HepG2 (cell line): ENCODE data around the gene SPIB. TPM values are rescaled to one million over a fixed set of nuclear protein-coding genes. Genes with fewer than 3 reads are reported as not detected.

Source experiments
- ATAC-seq: fragments of 200-7000 bp; cut with Tn5 transposase; 3 replicates; pipeline ENCODE4 v1.9.1; 2020; ENCODE audit warnings: mild to moderate bottlenecking, moderate library complexity
- BruUV-seq: library from RNA; stranded (reverse); fragments of 400-500 nt; replicated peaks from 2 replicates; lab custom pipeline; 2021; lab: Mats Ljungman, UMichigan
- CTCF ChIA-PET: fragments of 300-600 bp; formaldehyde crosslinking; extraction: SDS; loops from one replicate; lab custom pipeline; 2021; ENCODE audit warnings: low total read pairs, inconsistent platforms, low intra/inter-chr PET ratio; lab: Yijun Ruan, JAX
- POLR2A ChIA-PET: fragments of 350-600 bp; sonication (Branson Sonifier 250); formaldehyde crosslinking; loops from one replicate; lab custom pipeline; 2020; ENCODE audit warnings: antibody characterized with exemption, inconsistent platforms; lab: Yijun Ruan, JAX
- DNase-seq: peaks from one replicate; pipeline ENCODE4 v3.0.0-alpha.2; 2015; ENCODE audit warnings: low spot score
- FAIRE-seq: peaks from 3 replicates; lab custom pipeline; 2011; peaks lifted over from hg19 to GRCh38; lab: Jason Lieb, UNC
- H2AFZ ChIP-seq: one replicate; pipeline ENCODE4 v1.6.1; 2011; ENCODE audit warnings: low read length, inconsistent platforms
- H3K27ac ChIP-seq: fragments of 300-600 bp; 3 replicates; pipeline ENCODE4 v1.8.0; 2011; ENCODE audit warnings: mixed run types, mild to moderate bottlenecking, mixed read lengths, low read length, inconsistent platforms; ENCODE audit not compliant: insufficient read depth; ENCODE audit errors: extremely low read length
- H3K27me3 ChIP-seq, 2 experiments: fragments of 200-600 bp in 1 of 2; 2 replicates in 1 of 2; 3 replicates in 1 of 2; pipeline versions ENCODE4 v1.6.0 to v1.8.0; 2011; ENCODE audit warnings: low read length in 2 of 2, mild to moderate bottlenecking in 2 of 2, moderate library complexity in 2 of 2, inconsistent platforms in 1 of 2; ENCODE audit not compliant: insufficient read depth in 2 of 2, control insufficient read depth in 1 of 2
- H3K36me3 ChIP-seq, 2 experiments: fragments of 200-600 bp in 1 of 2; replicated peaks in 1 of 2; 2 replicates in 1 of 2; 3 replicates in 1 of 2; pipeline versions ENCODE4 v1.5.1 to v1.8.0; 2011; ENCODE audit warnings: low read length in 2 of 2, inconsistent platforms in 1 of 2; ENCODE audit not compliant: insufficient read depth in 2 of 2, control insufficient read depth in 1 of 2
- H3K4me1 ChIP-seq: 2 replicates; pipeline ENCODE4 v1.5.1; 2012; ENCODE audit warnings: low read length, inconsistent platforms; ENCODE audit not compliant: insufficient read depth
- H3K4me2 ChIP-seq: 2 replicates; pipeline ENCODE4 v1.6.0; 2011; ENCODE audit warnings: low read depth, low read length, inconsistent platforms
- H3K4me3 ChIP-seq, 3 experiments: fragments of 200-600 bp in 1 of 3; sonication (generic), shearing (Covaris generic) in 1 of 3; replicated peaks in 1 of 3; 2 replicates each; pipeline ENCODE4 v1.5.1; 2011 to 2016; ENCODE audit warnings: low read length in 3 of 3, inconsistent platforms in 2 of 3, low read depth in 2 of 3, mild to moderate bottlenecking in 2 of 3, control low read depth in 1 of 3, mixed read lengths in 1 of 3; ENCODE audit not compliant: insufficient read depth in 1 of 3
- H3K79me2 ChIP-seq: one replicate; pipeline ENCODE4 v1.6.1; 2011; ENCODE audit warnings: low read length, inconsistent platforms; ENCODE audit not compliant: insufficient read depth
- H3K9ac ChIP-seq: 2 replicates; pipeline ENCODE4 v1.6.0; 2011; ENCODE audit warnings: mild to moderate bottlenecking, low read depth, low read length, inconsistent platforms; ENCODE audit not compliant: insufficient read depth
- H3K9me3 ChIP-seq: 2 replicates; pipeline ENCODE4 v1.5.1; 2012; ENCODE audit warnings: mild to moderate bottlenecking, low read length
- H4K20me1 ChIP-seq: 2 replicates; pipeline ENCODE4 v1.6.0; 2011; ENCODE audit warnings: inconsistent platforms, mild to moderate bottlenecking, low read length, moderate library complexity; ENCODE audit not compliant: insufficient read depth
- AGO2 ChIP-seq: fragments of 200-400 bp; formaldehyde crosslinking; optimal IDR thresholded peaks from 2 replicates; pipeline ENCODE3; 2017; ENCODE audit warnings: mild to moderate bottlenecking, low read depth, low read length, moderate library complexity
- CBX1 ChIP-seq: IDR thresholded peaks from one replicate; pipeline ENCODE4 v1.6.1; 2016; ENCODE audit warnings: antibody characterized with exemption, low read depth
- CEBPB ChIP-seq: IDR thresholded peaks from 2 replicates; pipeline ENCODE4 v1.6.1; 2011; ENCODE audit warnings: low read depth, low read length, improper control_type of control experiment, borderline replicate concordance
- GFI1 ChIP-seq: sonication (generic); formaldehyde crosslinking; IDR thresholded peaks from 2 replicates; pipeline ENCODE4 v1.5.0; 2020; ENCODE audit warnings: missing genetic modification reagents, mild to moderate bottlenecking, borderline replicate concordance
- HMGA1 ChIP-seq: sonication (generic); formaldehyde crosslinking; conservative IDR thresholded peaks from 2 replicates; pipeline ENCODE4 v1.4.0; 2020; ENCODE audit warnings: missing genetic modification reagents
- ZC3H4 ChIP-seq: sonication (generic); formaldehyde crosslinking; IDR thresholded peaks from 2 replicates; pipeline ENCODE4 v1.4.0; 2020; ENCODE audit warnings: missing genetic modification reagents, borderline replicate concordance
- ZNF713 ChIP-seq: sonication (generic); formaldehyde crosslinking; IDR thresholded peaks from 2 replicates; pipeline ENCODE4 v1.4.0; 2020; ENCODE audit warnings: mild to moderate bottlenecking, missing genetic modification reagents
- ZNF788 ChIP-seq: sonication (generic); formaldehyde crosslinking; IDR thresholded peaks from 2 replicates; pipeline ENCODE4 v1.5.0; 2020; ENCODE audit warnings: mild to moderate bottlenecking, missing genetic modification reagents, borderline replicate concordance
- WGBS: methylation state at CpG from one replicate; pipeline ENCODE4 v1.1.6; 2017; ENCODE audit warnings: low lambda C conversion rate; 5-methylcytosine and 5-hydroxymethylcytosine counted together
- in situ Hi-C: cut with HindIII; loops from 2 replicates; pipeline ENCODE4 v1.10.0; 2017; ENCODE audit warnings: low pct_unique_long_range_greater_than_20kb; ENCODE audit not compliant: extremely low pct_ligation_motif_present
- intact Hi-C: fragments of 100-400 bp; cut with micrococcal nuclease; formaldehyde crosslinking; loops from one replicate; pipeline ENCODE4 v1.10.0; 2022; ENCODE audit not compliant: unreplicated experiment
- polyA plus RNA-seq, 8 experiments: library from polyadenylated mRNA; depleted of rRNA in 3 of 8; stranded (reverse) in 7 of 8; unstranded in 1 of 8; fragments of >200 nt; fragmentation: Illumina TruSeq in 4 of 8; extraction: Trizol in 4 of 8; gene quantifications; 2 replicates each; pipeline versions ENCODE4 v1.2.1 to v1.2.3, GENCODE V29; 2011 to 2016; ENCODE audit warnings: low read depth in 4 of 8, missing spikeins in 1 of 8, mixed read lengths in 1 of 8; ENCODE audit not compliant: insufficient read depth in 1 of 8
- total RNA-seq, 5 experiments: library from RNA; depleted of rRNA; stranded (reverse); fragments of >200 nt; fragmentation: Illumina TruSeq; extraction: Trizol; gene quantifications; 2 replicates each; pipeline ENCODE4 v1.2.3, GENCODE V29; 2016; ENCODE audit warnings: low read depth in 1 of 5
- TF ChIP-seq, protein P1 (sequence below): sonication (generic); formaldehyde crosslinking; IDR thresholded peaks from 2 replicates; pipeline ENCODE4 v1.8.1; 2023; ENCODE audit warnings: mild to moderate bottlenecking, missing genetic modification reagents, borderline replicate concordance
- TF ChIP-seq, protein P2 (sequence below): sonication (generic); formaldehyde crosslinking; IDR thresholded peaks from 2 replicates; pipeline ENCODE4 v1.9.0; 2021; ENCODE audit warnings: missing genetic modification reagents, borderline replicate concordance
- TF ChIP-seq, protein P3 (sequence below): sonication (generic); formaldehyde crosslinking; conservative IDR thresholded peaks from 2 replicates; pipeline ENCODE4 v1.4.0; 2020; ENCODE audit warnings: missing genetic modification reagents
- TF ChIP-seq, protein P4 (sequence below): sonication (generic); formaldehyde crosslinking; IDR thresholded peaks from 2 replicates; pipeline ENCODE4 v1.8.0; 2022; ENCODE audit warnings: mild to moderate bottlenecking, missing genetic modification reagents; ENCODE audit not compliant: insufficient replicate concordance
- TF ChIP-seq, protein P5 (sequence below): IDR thresholded peaks from 2 replicates; pipeline ENCODE4 v1.6.1; 2012; ENCODE audit warnings: low read depth, low read length, improper control_type of control experiment
- TF ChIP-seq, protein P6 (sequence below): sonication (generic); formaldehyde crosslinking; IDR thresholded peaks from 2 replicates; pipeline ENCODE4 v1.8.1; 2023; ENCODE audit warnings: missing genetic modification reagents, inconsistent platforms, borderline replicate concordance

Gene SPIB
- total and polyA plus RNA-seq, 2 of the 13 experiments (the other 11 are each of a cell fraction or from before 2014, with no cell fraction given): 0.04 TPM; not detected in 1

DNA sequence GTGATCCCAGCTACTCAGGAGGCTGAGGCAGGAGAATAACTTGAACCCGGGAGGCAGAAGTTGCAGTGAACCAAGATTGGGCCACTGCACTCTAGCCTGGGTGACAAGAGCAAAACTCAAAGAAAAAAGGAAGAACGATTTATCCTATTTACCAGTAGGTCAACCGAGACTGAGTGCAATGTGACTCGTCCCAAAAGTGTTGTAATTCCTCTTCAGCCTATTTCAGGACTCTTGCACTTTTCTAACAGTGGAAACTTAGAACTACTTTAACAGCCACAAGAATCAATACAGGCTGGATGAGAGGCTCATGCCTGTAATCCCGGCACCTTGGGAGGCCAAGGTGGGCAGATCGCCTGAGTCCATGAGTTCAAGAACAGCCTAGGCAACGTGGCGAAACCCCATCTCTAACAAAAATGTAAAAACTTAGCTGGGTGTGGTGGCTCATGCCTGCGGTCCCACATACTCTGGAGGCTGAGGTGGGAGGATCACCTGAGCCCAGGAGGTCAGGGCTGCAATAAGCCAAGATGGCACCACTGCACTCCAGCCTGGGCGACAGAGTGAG is 46.7 kb upstream of the SPIB start:
- DNase-seq (no peak), FAIRE-seq (no peak), ATAC-seq (no peak)
- H3K36me3 ChIP-seq: no peaks in the 10 kb centered on the region
- H4K20me1 ChIP-seq: no peaks in the 10 kb centered on the region
- ChIA-PET CTCF (no interaction called here), POLR2A (no interaction called here)
- no peaks in the 10 kb centered on the region; a peak in 1 of 5 replicates for H3K27me3 ChIP-seq
- intact Hi-C loops (no loop called here), in situ Hi-C loops (loop anchor here (10.0 to 25.0 kb wide), 2 partner anchors 93 to 415 kb away; partner anchors contain the start of gene ACP4)
- no peaks in the 10 kb centered on the region for H3K79me2 ChIP-seq
- no peak overlapping the region for H2AFZ ChIP-seq
- BruUV-seq: no TSS peak
- no peaks in the 10 kb centered on the region for H3K9me3 ChIP-seq
- no peak overlapping the region for H3K4me2 ChIP-seq
- 64% methylated on average over 10 of the region's 10 CpGs for WGBS
- H3K9ac ChIP-seq: no peak overlapping the region
- no peak overlapping the region for H3K4me3 ChIP-seq
- peaks cover 13% of the 10 kb centered on the region for H3K4me1 ChIP-seq
- H3K27ac ChIP-seq: no peak overlapping the region
- TF ChIP-seq ZNF713 (CRISPR knock-in tag): no peak
- TF ChIP-seq, protein P1, sequence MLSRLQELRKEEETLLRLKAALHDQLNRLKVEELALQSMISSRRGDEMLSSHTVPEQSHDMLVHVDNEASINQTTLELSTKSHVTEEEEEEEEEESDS (CRISPR knock-in tag): no peak
- TF ChIP-seq ZC3H4 (CRISPR knock-in tag): no peak
- TF ChIP-seq ZNF788 (CRISPR knock-in tag): no peak
- no peak for TF ChIP-seq HMGA1
- TF ChIP-seq CEBPB: no peak
- no peak for TF ChIP-seq CBX1
- TF ChIP-seq, protein P2, sequence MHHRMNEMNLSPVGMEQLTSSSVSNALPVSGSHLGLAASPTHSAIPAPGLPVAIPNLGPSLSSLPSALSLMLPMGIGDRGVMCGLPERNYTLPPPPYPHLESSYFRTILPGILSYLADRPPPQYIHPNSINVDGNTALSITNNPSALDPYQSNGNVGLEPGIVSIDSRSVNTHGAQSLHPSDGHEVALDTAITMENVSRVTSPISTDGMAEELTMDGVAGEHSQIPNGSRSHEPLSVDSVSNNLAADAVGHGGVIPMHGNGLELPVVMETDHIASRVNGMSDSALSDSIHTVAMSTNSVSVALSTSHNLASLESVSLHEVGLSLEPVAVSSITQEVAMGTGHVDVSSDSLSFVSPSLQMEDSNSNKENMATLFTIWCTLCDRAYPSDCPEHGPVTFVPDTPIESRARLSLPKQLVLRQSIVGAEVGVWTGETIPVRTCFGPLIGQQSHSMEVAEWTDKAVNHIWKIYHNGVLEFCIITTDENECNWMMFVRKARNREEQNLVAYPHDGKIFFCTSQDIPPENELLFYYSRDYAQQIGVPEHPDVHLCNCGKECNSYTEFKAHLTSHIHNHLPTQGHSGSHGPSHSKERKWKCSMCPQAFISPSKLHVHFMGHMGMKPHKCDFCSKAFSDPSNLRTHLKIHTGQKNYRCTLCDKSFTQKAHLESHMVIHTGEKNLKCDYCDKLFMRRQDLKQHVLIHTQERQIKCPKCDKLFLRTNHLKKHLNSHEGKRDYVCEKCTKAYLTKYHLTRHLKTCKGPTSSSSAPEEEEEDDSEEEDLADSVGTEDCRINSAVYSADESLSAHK (CRISPR knock-in tag): no peak
- TF ChIP-seq GFI1 (CRISPR knock-in tag): no peak
- TF ChIP-seq, protein P3, sequence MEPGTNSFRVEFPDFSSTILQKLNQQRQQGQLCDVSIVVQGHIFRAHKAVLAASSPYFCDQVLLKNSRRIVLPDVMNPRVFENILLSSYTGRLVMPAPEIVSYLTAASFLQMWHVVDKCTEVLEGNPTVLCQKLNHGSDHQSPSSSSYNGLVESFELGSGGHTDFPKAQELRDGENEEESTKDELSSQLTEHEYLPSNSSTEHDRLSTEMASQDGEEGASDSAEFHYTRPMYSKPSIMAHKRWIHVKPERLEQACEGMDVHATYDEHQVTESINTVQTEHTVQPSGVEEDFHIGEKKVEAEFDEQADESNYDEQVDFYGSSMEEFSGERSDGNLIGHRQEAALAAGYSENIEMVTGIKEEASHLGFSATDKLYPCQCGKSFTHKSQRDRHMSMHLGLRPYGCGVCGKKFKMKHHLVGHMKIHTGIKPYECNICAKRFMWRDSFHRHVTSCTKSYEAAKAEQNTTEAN (CRISPR knock-in tag): no peak
- TF ChIP-seq, protein P4, sequence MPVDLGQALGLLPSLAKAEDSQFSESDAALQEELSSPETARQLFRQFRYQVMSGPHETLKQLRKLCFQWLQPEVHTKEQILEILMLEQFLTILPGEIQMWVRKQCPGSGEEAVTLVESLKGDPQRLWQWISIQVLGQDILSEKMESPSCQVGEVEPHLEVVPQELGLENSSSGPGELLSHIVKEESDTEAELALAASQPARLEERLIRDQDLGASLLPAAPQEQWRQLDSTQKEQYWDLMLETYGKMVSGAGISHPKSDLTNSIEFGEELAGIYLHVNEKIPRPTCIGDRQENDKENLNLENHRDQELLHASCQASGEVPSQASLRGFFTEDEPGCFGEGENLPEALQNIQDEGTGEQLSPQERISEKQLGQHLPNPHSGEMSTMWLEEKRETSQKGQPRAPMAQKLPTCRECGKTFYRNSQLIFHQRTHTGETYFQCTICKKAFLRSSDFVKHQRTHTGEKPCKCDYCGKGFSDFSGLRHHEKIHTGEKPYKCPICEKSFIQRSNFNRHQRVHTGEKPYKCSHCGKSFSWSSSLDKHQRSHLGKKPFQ: no peak
- TF ChIP-seq, protein P5, sequence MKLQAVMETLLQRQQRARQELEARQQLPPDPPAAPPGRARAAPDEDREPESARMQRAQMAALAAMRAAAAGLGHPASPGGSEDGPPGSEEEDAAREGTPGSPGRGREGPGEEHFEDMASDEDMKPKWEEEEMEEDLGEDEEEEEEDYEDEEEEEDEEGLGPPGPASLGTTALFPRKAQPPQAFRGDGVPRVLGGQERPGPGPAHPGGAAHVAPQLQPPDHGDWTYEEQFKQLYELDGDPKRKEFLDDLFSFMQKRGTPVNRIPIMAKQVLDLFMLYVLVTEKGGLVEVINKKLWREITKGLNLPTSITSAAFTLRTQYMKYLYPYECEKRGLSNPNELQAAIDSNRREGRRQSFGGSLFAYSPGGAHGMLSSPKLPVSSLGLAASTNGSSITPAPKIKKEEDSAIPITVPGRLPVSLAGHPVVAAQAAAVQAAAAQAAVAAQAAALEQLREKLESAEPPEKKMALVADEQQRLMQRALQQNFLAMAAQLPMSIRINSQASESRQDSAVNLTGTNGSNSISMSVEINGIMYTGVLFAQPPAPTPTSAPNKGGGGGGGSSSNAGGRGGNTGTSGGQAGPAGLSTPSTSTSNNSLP: no peak
- TF ChIP-seq, protein P6, sequence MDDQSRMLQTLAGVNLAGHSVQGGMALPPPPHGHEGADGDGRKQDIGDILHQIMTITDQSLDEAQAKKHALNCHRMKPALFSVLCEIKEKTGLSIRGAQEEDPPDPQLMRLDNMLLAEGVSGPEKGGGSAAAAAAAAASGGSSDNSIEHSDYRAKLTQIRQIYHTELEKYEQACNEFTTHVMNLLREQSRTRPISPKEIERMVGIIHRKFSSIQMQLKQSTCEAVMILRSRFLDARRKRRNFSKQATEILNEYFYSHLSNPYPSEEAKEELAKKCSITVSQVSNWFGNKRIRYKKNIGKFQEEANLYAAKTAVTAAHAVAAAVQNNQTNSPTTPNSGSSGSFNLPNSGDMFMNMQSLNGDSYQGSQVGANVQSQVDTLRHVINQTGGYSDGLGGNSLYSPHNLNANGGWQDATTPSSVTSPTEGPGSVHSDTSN (CRISPR knock-in tag): no peak
- no peak for TF ChIP-seq AGO2
